BLaER1 treated with 17β-estradiol and CSF1 and Interleukin-3, amounts not matched to agents 10 nM and 100 nM (cell line): ENCODE data around the gene DYRK3.
A peak's percentile ranks its signal among the peaks of the same experiment; 100 is the strongest.

Experiments used
- H3K27ac ChIP-seq, 11 experiments: shearing (Covaris generic); formaldehyde crosslinking; 2 replicates each; pipeline ENCODE4 v1.8.1; 2022
- H3K27me3 ChIP-seq, 11 experiments: shearing (Covaris generic); formaldehyde crosslinking; 2 replicates each; pipeline ENCODE4 v1.8.1; 2022
- H3K36me3 ChIP-seq, 11 experiments: shearing (Covaris generic); formaldehyde crosslinking; 2 replicates each; pipeline ENCODE4 v1.8.1; 2022
- H3K4me1 ChIP-seq, 10 experiments: shearing (Covaris generic); formaldehyde crosslinking; 2 replicates each; pipeline ENCODE4 v1.8.1; 2022
- H3K4me2 ChIP-seq, 11 experiments: shearing (Covaris generic); formaldehyde crosslinking; 2 replicates each; pipeline ENCODE4 v1.8.1; 2022
- H3K4me3 ChIP-seq, 10 experiments: shearing (Covaris generic); formaldehyde crosslinking; 2 replicates each; pipeline ENCODE4 v1.8.1; 2022
- H3K9ac ChIP-seq, 11 experiments: shearing (Covaris generic); formaldehyde crosslinking; 2 replicates each; pipeline ENCODE4 v1.8.1; 2022
- H3K9me3 ChIP-seq, 11 experiments: shearing (Covaris generic); formaldehyde crosslinking; replicated peaks in 1 of 11; 2 replicates each; pipeline ENCODE4 v1.8.1; 2022
- H4K20me1 ChIP-seq, 11 experiments: shearing (Covaris generic); formaldehyde crosslinking; 2 replicates each; pipeline ENCODE4 v1.8.1; 2022
- Cebpa-rat ChIP-seq, 11 experiments: shearing (Covaris generic); IDR thresholded peaks; 2 replicates each; pipeline ENCODE4 v1.8.1; 2022

DYRK3 gene

GRCh38 chr1:206666031-206666561 lies 30.8 kb downstream of the DYRK3 start:
- Histone ChIP-seq H3K27me3 (peaks cover 0 to 63% (median 0%) of the 10 kb centered on the region in 11 experiments; a peak in 4 of 22 replicates), H3K27ac (peak overlapping the region in 7 of 11 experiments; percentile 1 to 87 (median 82); a peak in 12 of 22 replicates), H3K9me3 (no peaks in the 10 kb centered on the region), H3K4me1 (peaks cover 48 to 100% (median 86%) of the 10 kb centered on the region in 10 experiments), H3K9ac (peak overlapping the region in 6 of 11 experiments; percentile 2 to 80 (median 76); a peak in 10 of 22 replicates), H3K4me2 (peak overlapping the region in 10 of 11 experiments; percentile 89 to 100 (median 94); a peak in 20 of 22 replicates), H3K36me3 (no peaks in the 10 kb centered on the region), H4K20me1 (peaks cover 0 to 7% (median 0%) of the 10 kb centered on the region in 11 experiments; a peak in 1 of 22 replicates), H3K4me3 (peak overlapping the region in 3 of 10 experiments; percentile 47 to 54 (median 48); a peak in 5 of 20 replicates)
- TF ChIP-seq Cebpa-rat (IDR thresholded peaks at IDR 0.05): no peak

GRCh38 chr1:206666954-206667665 lies 31.8 kb downstream of the DYRK3 start:
- Histone ChIP-seq H3K4me3 (no peak overlapping the region), H3K4me2 (peak overlapping the region; percentile 18 to 100 (median 93); a peak in 19 of 22 replicates), H3K9ac (peak overlapping the region in 2 of 11 experiments; percentile 8 to 80; a peak in 3 of 22 replicates), H3K27me3 (peaks cover 0 to 72% (median 0%) of the 10 kb centered on the region in 11 experiments; a peak in 4 of 22 replicates), H3K9me3 (no peaks in the 10 kb centered on the region), H4K20me1 (peaks cover 0 to 14% (median 0%) of the 10 kb centered on the region in 11 experiments; a peak in 5 of 22 replicates), H3K4me1 (peaks cover 55 to 100% (median 88%) of the 10 kb centered on the region in 10 experiments), H3K27ac (peak overlapping the region in 5 of 11 experiments; percentile 60 to 87 (median 82); a peak in 10 of 22 replicates), H3K36me3 (no peaks in the 10 kb centered on the region)
- TF ChIP-seq Cebpa-rat (IDR thresholded peaks at IDR 0.05): no peak

GRCh38 chr1:206668351-206668750 lies 33.0 kb downstream of the DYRK3 start:
- peaks cover 57 to 100% (median 88%) of the 10 kb centered on the region in 10 experiments for H3K4me1 ChIP-seq
- H3K4me2 ChIP-seq: peak overlapping the region in 8 of 11 experiments; percentile 37 to 100 (median 96); a peak in 15 of 22 replicates
- peak overlapping the region in 2 of 11 experiments; percentile 23 to 87; a peak in 4 of 22 replicates for H3K27ac ChIP-seq
- H3K9ac ChIP-seq: no peak overlapping the region
- H3K27me3 ChIP-seq: peaks cover 0 to 66% (median 0%) of the 10 kb centered on the region in 11 experiments; a peak in 4 of 22 replicates
- no peaks in the 10 kb centered on the region for H3K36me3 ChIP-seq
- no peak overlapping the region for H3K4me3 ChIP-seq
- TF ChIP-seq Cebpa-rat (IDR thresholded peaks at IDR 0.05): no peak
- no peaks in the 10 kb centered on the region for H3K9me3 ChIP-seq
- H4K20me1 ChIP-seq: peaks cover 0 to 27% (median 0%) of the 10 kb centered on the region in 11 experiments; a peak in 6 of 22 replicates

GRCh38 chr1:206668874-206669410 lies 33.6 kb downstream of the DYRK3 start:
- Histone ChIP-seq H3K27me3 (peaks cover 0 to 64% (median 0%) of the 10 kb centered on the region in 11 experiments; a peak in 4 of 22 replicates), H3K36me3 (no peaks in the 10 kb centered on the region), H3K4me1 (peaks cover 57 to 100% (median 88%) of the 10 kb centered on the region in 10 experiments), H3K4me3 (no peak overlapping the region), H3K9ac (no peak overlapping the region), H4K20me1 (peaks cover 0 to 27% (median 0%) of the 10 kb centered on the region in 11 experiments; a peak in 6 of 22 replicates), H3K27ac (no peak overlapping the region; a peak in 1 of 22 replicates), H3K4me2 (peak overlapping the region in 8 of 11 experiments; percentile 37 to 100 (median 96); a peak in 14 of 22 replicates), H3K9me3 (no peaks in the 10 kb centered on the region)
- no peak for TF ChIP-seq Cebpa-rat (IDR thresholded peaks at IDR 0.05)

GRCh38 chr1:206672011-206672688 lies 36.8 kb downstream of the DYRK3 start:
- Histone ChIP-seq H3K27me3 (peaks cover 0 to 77% (median 0%) of the 10 kb centered on the region in 11 experiments; a peak in 6 of 22 replicates), H3K4me1 (peaks cover 44 to 100% (median 86%) of the 10 kb centered on the region in 10 experiments), H3K9ac (peak overlapping the region in 2 of 11 experiments; percentile 6 to 45; a peak in 5 of 22 replicates), H3K4me3 (peak overlapping the region in 1 of 10 experiments; percentile 9; a peak in 1 of 20 replicates), H4K20me1 (peaks cover 0 to 49% (median 0%) of the 10 kb centered on the region in 11 experiments; a peak in 6 of 22 replicates), H3K4me2 (peak overlapping the region; percentile 69 to 92 (median 78)), H3K27ac (peak overlapping the region in 5 of 11 experiments; percentile 2 to 60 (median 31); a peak in 8 of 22 replicates), H3K36me3 (no peaks in the 10 kb centered on the region), H3K9me3 (no peaks in the 10 kb centered on the region)
- TF ChIP-seq Cebpa-rat (IDR thresholded peaks at IDR 0.05): no peak

GRCh38 chr1:206672844-206673758 lies 37.8 kb downstream of the DYRK3 start:
- H3K4me3 ChIP-seq: peak overlapping the region in 2 of 10 experiments; percentile 1 to 9; a peak in 1 of 20 replicates

GRCh38 chr1:206674236-206674635 lies 38.9 kb downstream of the DYRK3 start:
- Histone ChIP-seq H4K20me1 (peaks cover 0 to 58% (median 0%) of the 10 kb centered on the region in 11 experiments; a peak in 6 of 22 replicates), H3K36me3 (no peaks in the 10 kb centered on the region), H3K4me3 (no peak overlapping the region), H3K27me3 (peaks cover 0 to 84% (median 0%) of the 10 kb centered on the region in 11 experiments; a peak in 7 of 22 replicates), H3K9me3 (no peaks in the 10 kb centered on the region), H3K4me2 (peak overlapping the region; percentile 69 to 92 (median 78); a peak in 21 of 22 replicates), H3K27ac (peak overlapping the region in 1 of 11 experiments; percentile 40; a peak in 1 of 22 replicates), H3K4me1 (peaks cover 42 to 100% (median 86%) of the 10 kb centered on the region in 10 experiments), H3K9ac (no peak overlapping the region)
- no peak for TF ChIP-seq Cebpa-rat (IDR thresholded peaks at IDR 0.05)

More at GRCh38 chr1:206672844-206673758, 37.8 kb downstream of the DYRK3 start:
- peaks cover 0 to 81% (median 0%) of the 10 kb centered on the region in 11 experiments; a peak in 6 of 22 replicates for H3K27me3 ChIP-seq
- peak overlapping the region in 1 of 11 experiments; percentile 6; a peak in 1 of 22 replicates for H3K9ac ChIP-seq
- peak overlapping the region; percentile 69 to 92 (median 78) for H3K4me2 ChIP-seq
- no peak for TF ChIP-seq Cebpa-rat (IDR thresholded peaks at IDR 0.05)
- H4K20me1 ChIP-seq: peaks cover 0 to 56% (median 0%) of the 10 kb centered on the region in 11 experiments; a peak in 6 of 22 replicates
- H3K4me1 ChIP-seq: peaks cover 39 to 100% (median 84%) of the 10 kb centered on the region in 10 experiments
- no peaks in the 10 kb centered on the region for H3K36me3 ChIP-seq
- peak overlapping the region in 5 of 11 experiments; percentile 0 to 60 (median 31); a peak in 6 of 22 replicates for H3K27ac ChIP-seq
- H3K9me3 ChIP-seq: no peaks in the 10 kb centered on the region
